H1 (cell line): ENCODE data around the gene CLDN6. TPM values are rescaled to one million over a fixed set of nuclear protein-coding genes. Genes with fewer than 3 reads are reported as not detected.

Experiments
- MAFK ChIP-seq: IDR thresholded peaks from 2 replicates; pipeline ENCODE4 v1.6.1; 2012; ENCODE audit warnings: low read depth, mild to moderate bottlenecking, improper control_type of control experiment, low read length
- POLR2AphosphoS5 ChIP-seq: IDR thresholded peaks from 2 replicates; pipeline ENCODE4 v1.6.1; 2011; ENCODE audit warnings: low read depth, low read length
- RAD21 ChIP-seq, 2 experiments: IDR thresholded peaks in 1 of 2; conservative IDR thresholded peaks in 1 of 2; 2 replicates each; pipeline ENCODE4 v1.6.1; 2011; ENCODE audit warnings: low read depth in 2 of 2, low read length in 2 of 2, improper control_type of control experiment in 1 of 2, inconsistent platforms in 1 of 2, mild to moderate bottlenecking in 1 of 2, moderate library complexity in 1 of 2
- SAP30 ChIP-seq: fragments of 300-600 bp; sonication (generic); IDR thresholded peaks from 2 replicates; pipeline ENCODE4 v1.7.1; 2012; ENCODE audit warnings: low read length, moderate library complexity, mild to moderate bottlenecking, inconsistent platforms; ENCODE audit not compliant: insufficient read depth, insufficient replicate concordance
- SIRT6 ChIP-seq: IDR thresholded peaks from one replicate; pipeline ENCODE4 v1.7.1; 2012; ENCODE audit warnings: low read length, inconsistent platforms
- polyA plus RNA-seq, 7 experiments: library from polyadenylated mRNA; depleted of rRNA in 3 of 7; stranded (reverse) in 5 of 7; unstranded in 2 of 7; fragments of >200 nt in 5 of 7; fragments of 200-250 nt in 2 of 7; gene quantifications; 1 replicate in 5 of 7; 2 replicates in 1 of 7; 4 replicates in 1 of 7; pipeline versions ENCODE4 v1.2.1 to v1.2.3, GENCODE V29; 2011 to 2013; ENCODE audit warnings: missing spikeins in 2 of 7, mixed read lengths in 2 of 7
- total RNA-seq: library from RNA; stranded (reverse); fragmentation: NEBNext Ultra II Directional; extraction: Animal tissue kit (Norgen Biotek cat#: 25700); gene quantifications from 2 replicates; pipeline ENCODE4 v1.2.1, GENCODE V29; 2021

The CLDN6 gene
- total and polyA plus RNA-seq, 2 of the 8 experiments (the other 6 are each of a cell fraction or from before 2014, with no cell fraction given) = 747 to 1,115 TPM

DNA sequence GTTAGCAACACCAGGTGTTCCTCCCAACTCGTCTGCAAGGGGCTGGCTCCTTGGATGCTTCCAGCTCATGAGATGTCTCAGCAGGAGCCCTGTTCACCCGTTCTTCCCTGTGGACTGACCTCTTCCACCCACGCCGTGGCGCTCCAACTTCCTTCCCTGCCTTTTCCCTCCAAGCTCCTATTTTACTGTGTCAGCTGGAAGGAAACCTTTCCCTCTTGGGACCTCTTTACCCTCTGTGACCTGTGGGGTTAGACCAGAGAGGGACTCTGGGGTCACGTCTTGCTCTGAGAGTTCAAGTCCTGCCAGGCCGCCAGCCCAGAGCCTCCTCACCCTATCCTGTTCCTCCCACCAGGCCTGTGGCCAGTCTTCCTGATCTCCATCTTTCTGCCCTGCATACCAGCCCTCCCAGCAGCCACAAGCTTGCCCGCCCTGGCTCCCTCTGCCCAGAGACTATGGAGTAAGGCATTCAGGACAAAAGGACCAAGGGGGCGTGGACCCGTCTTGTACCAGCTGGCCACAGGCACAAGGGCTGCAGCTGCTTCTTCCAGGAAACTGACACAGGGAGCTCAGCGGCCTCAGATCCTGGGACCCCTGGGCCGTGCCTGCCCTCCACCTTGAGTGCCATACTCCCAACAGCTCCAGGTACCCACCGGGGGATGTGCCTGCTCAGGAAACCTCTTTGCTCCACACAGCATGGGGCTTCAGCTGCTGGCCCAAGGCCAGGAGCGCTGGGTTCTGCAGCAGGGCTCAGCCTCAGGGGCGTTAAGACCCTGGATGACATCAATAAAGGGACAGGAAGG is 45.8 kb downstream of the CLDN6 start (continued):
- TF ChIP-seq POLR2AphosphoS5 (peak; percentile 17; the same call in 1 of the 2 replicates), SAP30 (no peak), MAFK (no peak), SIRT6 (no peak), RAD21 (IDR thresholded peaks at IDR 0.05 in 1 of 2, conservative IDR thresholded peaks at IDR 0.05 in 1 of 2; ENCODE audit: low read depth in 2 of 2, low read length in 2 of 2) (no peak)
